Adipose tissue (tissue), 3 donors: Measurements from ENCODE around the gene OTC. TPM values are rescaled to one million over a fixed set of nuclear protein-coding genes. Genes with fewer than 3 reads are reported as not detected.

Experiments used
- H3K27ac ChIP-seq: one replicate; pipeline ENCODE4 v1.5.1; 2013; ENCODE audit warnings: low read depth, low read length
- WGBS, 3 donors: extraction: QIAGEN DNeasy Blood & Tissue Kit; methylation state at CpG; one replicate each; pipeline ENCODE4 v1.1.7; 2013; 5-methylcytosine and 5-hydroxymethylcytosine counted together
- polyA plus RNA-seq, 3 donors: library from polyadenylated mRNA; stranded (reverse); fragments of 200-250 nt; gene quantifications; one replicate each; pipeline ENCODE4 v1.2.3, GENCODE V29; 2013
- donor health status: healthy with polysubstance abuse.
- donor health status: Bipolar disorder and iron deficiency.
- donor health status: healthy.

OTC gene
- 1 to 10 TPM in 2 of 3 donors, under 1 TPM in 1; 0.51 to 2.6 (median 1.0) TPM for polyA plus RNA-seq

GRCh38 chrX:38352362-38352761 lies at the start of gene OTC:
OTC (plus strand) TSS chrX:38352604; CDS start chrX:38352697, 93 bp downstream.
- no peak within 1 kb of the TSS for H3K27ac ChIP-seq
- WGBS, 3 donors, result 31 to 91% (median 67%) methylated on average over 4 of the region's 4 CpGs

GRCh38 chrX:38304010-38304409 lies 48.4 kb upstream of the OTC start:
- H3K27ac ChIP-seq, result no peak overlapping the region
- WGBS, 3 donors, result 37 to 53% (median 46%) methylated on average over 4 of the region's 4 CpGs

- no peak overlapping the region for H3K27ac ChIP-seq
- WGBS, 3 donors, result 71 to 79% (median 71%) methylated on average over 3 of the region's 3 CpGs
Measured at GRCh38 chrX:38305971-38306370, 46.4 kb upstream of the OTC start.

- 43 to 86% (median 77%) methylated on average over 2 of the region's 2 CpGs for WGBS, 3 donors
- no peak overlapping the region for H3K27ac ChIP-seq
Measured at GRCh38 chrX:38311743-38312142, 40.7 kb upstream of the OTC start.

DNA sequence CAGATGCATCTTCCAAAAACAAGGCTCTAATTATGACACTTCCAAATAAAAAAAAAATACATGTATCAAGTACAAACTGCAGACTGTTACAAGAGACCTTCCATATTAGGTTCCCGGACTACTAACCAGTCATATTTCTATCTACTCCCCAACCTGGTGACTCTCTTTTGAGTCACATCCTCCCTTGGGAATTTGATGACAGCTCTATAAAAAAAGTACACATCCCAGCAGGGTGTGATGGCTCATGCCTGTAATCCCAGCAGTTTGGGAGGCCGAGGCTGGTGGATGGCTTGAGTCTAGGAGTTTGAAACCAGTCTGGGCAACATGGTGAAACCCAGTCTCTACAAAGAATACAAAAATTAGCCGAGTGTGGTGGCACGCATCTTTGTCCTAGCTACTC lies 40.0 kb upstream of the OTC start:
- WGBS, 3 donors, result 85 to 98% (median 91%) methylated on average over 4 of the region's 4 CpGs
- no peak overlapping the region for H3K27ac ChIP-seq

DNA sequence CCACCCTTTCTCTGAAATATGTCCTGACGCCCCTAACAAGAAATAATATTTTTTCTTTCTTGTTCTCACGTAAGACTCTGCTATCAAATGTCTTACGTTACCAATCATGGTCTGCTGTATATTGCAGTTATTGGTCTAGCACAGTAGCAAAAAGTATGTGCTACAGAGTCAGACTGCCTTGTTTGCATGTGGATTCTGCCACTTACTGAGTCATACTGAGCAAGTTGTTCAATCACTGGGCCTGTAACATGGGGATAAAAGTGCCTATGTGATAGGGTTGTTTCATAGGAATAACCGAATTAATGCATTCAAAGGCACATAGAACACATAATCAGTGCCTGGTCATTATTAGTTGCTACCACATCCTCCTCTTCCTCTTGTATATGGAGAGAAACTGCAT lies 39.2 kb upstream of the OTC start:
- no peak overlapping the region for H3K27ac ChIP-seq
- 83 to 95% (median 94%) methylated on average over 4 of the region's 4 CpGs for WGBS, 3 donors

- 85 to 100% (median 96%) methylated on average over 7 of the region's 7 CpGs for WGBS, 3 donors
- H3K27ac ChIP-seq, result no peak overlapping the region
Measured at GRCh38 chrX:38315186-38315585, 37.2 kb upstream of the OTC start.

- WGBS, 3 donors, result 27 to 78% (median 69%) methylated on average over 3 of the region's 3 CpGs
- no peak overlapping the region for H3K27ac ChIP-seq
Measured at GRCh38 chrX:38318196-38318595, 34.2 kb upstream of the OTC start.

- no peak overlapping the region for H3K27ac ChIP-seq
- WGBS, 3 donors, result 29 to 88% (median 82%) methylated on average over 4 of the region's 4 CpGs
Measured at GRCh38 chrX:38318606-38319005, 33.8 kb upstream of the OTC start.

DNA sequence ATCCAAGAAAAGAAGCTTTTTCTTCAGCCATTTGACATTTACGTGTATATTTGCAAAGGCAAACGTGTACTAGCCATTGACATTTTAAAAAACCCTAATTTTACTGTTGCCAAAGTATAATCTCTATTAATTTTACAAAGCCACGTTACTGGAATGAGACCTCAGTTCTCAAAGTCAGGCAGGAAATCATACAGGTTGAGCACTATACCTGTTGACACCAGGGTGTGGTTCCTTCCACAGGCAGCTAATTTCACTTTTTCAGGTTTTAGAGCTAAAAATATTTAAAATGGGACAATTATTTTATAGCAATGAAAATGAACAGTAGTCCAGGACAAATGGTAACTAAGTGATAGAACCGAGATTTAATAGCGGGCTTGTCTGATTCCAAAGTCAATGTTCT lies 31.6 kb upstream of the OTC start:
- no peak overlapping the region for H3K27ac ChIP-seq
- WGBS, 3 donors, result 67 to 95% (median 92%) methylated on average over 5 of the region's 5 CpGs

- WGBS, 3 donors, result 27 to 68% (median 64%) methylated on average over 3 of the region's 3 CpGs
- H3K27ac ChIP-seq, result no peak overlapping the region
Measured at GRCh38 chrX:38326086-38326485, 26.3 kb upstream of the OTC start.

DNA sequence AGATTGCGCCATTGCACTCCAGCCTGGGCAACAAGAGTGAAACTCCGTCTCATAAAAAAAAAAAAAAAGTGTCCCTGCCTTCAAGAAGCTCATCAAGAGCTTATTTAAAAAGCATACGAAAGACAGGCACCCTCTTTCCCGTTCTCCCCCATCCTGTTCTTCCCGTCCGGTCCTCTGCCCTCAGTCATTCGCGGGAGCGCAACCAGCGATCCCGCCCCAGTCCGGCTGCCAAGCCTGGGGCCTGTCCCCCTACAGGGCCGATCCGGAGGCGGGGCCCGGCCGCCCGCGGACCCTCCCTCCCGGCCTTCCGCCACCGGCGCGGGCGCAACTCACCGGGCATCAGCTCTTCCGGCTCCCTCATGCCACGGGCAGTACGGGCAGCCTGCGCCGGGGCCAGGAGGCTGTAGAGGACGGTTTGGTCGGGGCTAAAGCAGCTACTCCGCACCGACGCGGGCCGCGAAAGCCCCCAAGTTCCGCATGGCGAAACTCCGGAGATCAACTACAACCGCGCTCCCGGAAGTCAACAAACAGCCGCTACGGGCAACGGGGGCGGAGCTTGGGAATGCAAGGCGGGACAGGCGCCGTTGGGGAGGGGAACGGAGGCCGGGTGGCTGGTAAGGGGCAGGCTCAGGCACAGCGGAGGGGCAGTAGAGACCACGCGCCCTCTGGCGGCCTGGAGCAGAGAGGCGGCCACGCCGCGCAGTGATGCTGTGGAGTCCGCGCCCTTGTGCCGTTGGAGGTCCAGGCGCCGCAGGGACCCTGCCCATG lies 25.2 kb upstream of the OTC start, which contains the start of gene RPGR:
Gene RPGR (minus strand): TSS at position 503 of the 768 bp plus-strand sequence. CDS start 142 bp downstream, at position 361.
- WGBS, 3 donors, result 1 to 33% (median 1%) methylated on average over 49 to 67 of the region's 67 CpGs
- H3K27ac ChIP-seq, result no peak within 1 kb of the TSS

GRCh38 chrX:38327775-38328081 lies 24.7 kb upstream of the OTC start:
- H3K27ac ChIP-seq, result no peak overlapping the region
- 5 to 18% (median 13%) methylated on average over 4 of the region's 4 CpGs for WGBS, 3 donors

DNA sequence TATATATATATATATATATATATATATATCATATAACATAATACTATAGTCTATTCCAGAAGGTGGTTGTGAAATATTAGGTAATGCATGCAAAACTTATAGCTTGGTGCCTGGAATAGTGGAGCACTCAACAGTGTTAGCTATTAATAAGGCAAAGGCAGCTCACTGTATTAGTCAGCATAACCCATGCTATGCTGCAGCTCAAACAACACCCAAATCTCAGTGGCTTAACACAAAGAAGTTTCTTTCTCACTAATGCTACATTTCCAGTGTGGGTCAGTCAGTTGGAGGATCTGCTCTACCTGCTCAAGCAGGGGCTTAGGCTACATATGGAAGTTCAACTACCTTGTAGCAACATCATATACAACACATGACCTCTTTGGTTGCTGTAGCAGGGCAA lies 19.9 kb upstream of the OTC start:
- H3K27ac ChIP-seq, result no peak overlapping the region

GRCh38 chrX:38335382-38335781 lies 17.0 kb upstream of the OTC start:
- H3K27ac ChIP-seq, result no peak overlapping the region

- WGBS, 3 donors, result 44 to 61% (median 57%) methylated on average over 5 of the region's 5 CpGs
- no peak overlapping the region for H3K27ac ChIP-seq
Measured at GRCh38 chrX:38336538-38337240, 15.7 kb upstream of the OTC start.

DNA sequence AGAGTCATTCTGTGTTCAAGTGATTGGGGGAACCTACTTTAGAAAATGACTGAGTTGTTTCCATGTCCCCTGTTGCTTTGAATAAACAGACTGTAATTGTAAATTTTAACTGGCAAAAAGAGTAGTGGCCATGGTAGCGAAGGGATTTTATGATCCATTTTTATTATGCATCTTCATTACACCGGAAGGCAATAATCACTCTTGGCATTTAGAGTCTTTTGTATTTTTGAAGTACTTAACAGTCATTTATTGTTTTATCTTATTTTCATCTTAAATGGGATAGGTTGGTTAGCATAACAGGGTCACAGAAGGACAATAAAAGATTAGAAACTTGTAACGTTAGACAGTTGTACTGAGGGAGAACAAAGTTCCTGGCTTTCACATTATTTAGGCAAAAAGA lies 11.0 kb upstream of the OTC start:
- WGBS, 3 donors, result 64 to 80% (median 79%) methylated on average over 3 of the region's 3 CpGs
- H3K27ac ChIP-seq, result no peak overlapping the region

DNA sequence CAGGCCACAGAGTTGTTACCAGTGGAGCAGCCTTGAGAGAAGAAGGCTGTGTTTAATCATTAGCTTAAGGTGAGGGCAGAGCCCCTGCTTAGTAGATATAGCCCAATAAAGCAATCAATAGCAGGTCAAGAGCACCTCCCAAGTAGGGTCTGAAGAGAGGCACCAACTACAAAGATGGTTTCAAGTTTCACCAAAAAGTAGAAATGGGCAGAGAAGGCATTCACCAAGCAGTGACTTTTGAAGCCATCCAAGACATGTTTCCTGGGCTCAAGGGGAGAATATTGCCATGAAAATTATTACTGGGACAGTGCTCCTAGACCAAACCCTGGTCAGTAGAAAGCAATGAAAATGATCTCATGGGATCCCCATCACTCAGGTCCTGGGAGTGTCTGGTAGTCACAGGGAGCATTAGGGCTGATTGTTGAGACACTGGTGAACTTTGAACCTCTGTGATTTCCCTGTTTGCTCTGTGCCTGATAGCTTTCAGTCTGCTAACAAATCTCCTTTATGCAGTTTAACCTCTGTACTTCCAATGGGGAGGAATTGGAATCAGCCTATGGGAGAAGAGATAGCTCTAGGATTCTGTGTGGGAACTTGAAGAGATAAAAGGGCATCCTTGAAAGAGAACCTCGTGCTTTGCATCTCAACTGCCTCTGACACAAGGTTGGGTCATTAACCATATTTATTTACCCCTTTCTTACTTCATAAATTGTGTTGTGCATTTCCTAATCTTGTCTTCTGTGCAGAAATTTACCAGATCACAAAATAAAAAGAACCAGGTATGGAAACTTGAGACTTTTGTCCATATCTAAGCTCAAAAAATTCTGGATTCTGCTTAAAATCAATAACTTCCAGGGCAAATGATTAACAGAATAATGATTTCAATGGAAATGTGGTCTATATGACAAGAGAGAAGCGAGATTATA lies 9.3 kb upstream of the OTC start:
- 38 to 84% (median 52%) methylated on average over 2 of the region's 2 CpGs for WGBS, 3 donors
- H3K27ac ChIP-seq, result no peak overlapping the region

DNA sequence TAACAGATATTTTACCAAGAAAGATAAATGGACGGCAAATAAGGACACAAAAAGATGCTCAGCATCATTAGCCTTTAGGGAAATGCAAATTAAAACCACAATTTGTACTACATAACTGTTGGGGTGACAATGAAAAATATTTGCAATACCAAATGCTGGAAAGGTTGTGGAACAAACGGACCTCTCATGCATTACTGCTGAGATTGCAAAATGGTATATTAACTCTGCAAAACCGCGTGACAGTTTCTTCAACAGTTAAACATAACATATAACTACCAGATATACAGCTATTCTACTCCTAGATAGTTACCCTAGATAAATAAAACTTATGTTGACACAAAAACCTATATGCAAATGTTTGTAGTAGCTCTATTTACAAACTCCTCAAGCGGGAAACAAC lies 6.3 kb upstream of the OTC start:
- no peak overlapping the region for H3K27ac ChIP-seq
- WGBS, 3 donors, result 36 to 79% (median 47%) methylated on average over 5 of the region's 5 CpGs
